ENCODE results near the gene FAS.

Gene FAS

DNA sequence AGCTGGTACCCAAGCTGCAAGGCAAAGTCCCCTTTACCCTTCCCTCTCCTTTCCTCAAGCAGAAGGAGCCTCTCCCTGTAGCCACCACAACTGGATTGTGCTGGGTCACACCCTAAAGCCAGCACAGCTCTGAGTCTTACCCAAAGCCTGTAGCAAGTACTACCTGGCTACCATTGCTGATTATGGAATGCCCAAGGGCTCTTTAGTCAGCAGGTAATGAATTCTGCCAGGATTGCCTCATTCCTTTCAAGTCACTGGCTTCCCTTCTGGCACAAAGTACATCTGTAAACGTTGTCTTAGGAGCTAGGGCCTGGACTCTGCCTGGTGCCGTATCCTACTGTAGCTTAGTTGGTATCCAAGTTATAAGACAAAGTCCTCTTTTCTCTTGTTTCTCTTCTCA, 52.0 kb downstream of the FAS start:
- H3K4me3 ChIP-seq (ENCODE audit: low read depth, low read length): no peak overlapping the region
- DNase-seq (ENCODE audit: low read depth): no peak
- in situ Hi-C loops (cut with HindIII; ENCODE audit: low sequenced_read_pairs): no loop called here
- TF ChIP-seq, protein P1, sequence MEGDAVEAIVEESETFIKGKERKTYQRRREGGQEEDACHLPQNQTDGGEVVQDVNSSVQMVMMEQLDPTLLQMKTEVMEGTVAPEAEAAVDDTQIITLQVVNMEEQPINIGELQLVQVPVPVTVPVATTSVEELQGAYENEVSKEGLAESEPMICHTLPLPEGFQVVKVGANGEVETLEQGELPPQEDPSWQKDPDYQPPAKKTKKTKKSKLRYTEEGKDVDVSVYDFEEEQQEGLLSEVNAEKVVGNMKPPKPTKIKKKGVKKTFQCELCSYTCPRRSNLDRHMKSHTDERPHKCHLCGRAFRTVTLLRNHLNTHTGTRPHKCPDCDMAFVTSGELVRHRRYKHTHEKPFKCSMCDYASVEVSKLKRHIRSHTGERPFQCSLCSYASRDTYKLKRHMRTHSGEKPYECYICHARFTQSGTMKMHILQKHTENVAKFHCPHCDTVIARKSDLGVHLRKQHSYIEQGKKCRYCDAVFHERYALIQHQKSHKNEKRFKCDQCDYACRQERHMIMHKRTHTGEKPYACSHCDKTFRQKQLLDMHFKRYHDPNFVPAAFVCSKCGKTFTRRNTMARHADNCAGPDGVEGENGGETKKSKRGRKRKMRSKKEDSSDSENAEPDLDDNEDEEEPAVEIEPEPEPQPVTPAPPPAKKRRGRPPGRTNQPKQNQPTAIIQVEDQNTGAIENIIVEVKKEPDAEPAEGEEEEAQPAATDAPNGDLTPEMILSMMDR (IDR thresholded peaks at IDR 0.05; ENCODE audit: low read depth, low read length, missing control alignments): no peak

DNA sequence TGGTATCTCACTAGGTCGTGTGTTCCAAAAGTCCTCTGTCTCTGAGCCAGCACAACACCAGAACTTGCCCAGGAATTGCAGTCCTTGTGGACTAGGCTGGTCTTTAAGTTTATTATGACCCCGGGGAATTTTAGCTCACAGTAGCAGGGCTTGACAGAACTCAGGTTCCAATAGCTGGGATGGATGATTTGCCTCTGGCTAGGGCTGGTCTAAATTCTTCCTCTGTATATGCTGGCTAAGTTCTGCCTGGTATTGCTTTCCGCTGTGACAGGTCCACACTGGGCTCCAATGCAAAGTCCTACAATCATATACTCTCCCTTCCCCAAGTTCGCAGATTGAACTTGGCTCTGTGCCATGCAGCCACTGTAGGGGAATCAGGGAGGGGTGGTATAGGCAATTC, 52.5 kb downstream of the FAS start:
- DNase-seq (ENCODE audit: low read depth): no peak
- no peak overlapping the region for H3K4me3 ChIP-seq (ENCODE audit: low read depth, low read length)
- in situ Hi-C loops (cut with HindIII; ENCODE audit: low sequenced_read_pairs): no loop called here
- TF ChIP-seq, protein P1 (IDR thresholded peaks at IDR 0.05; ENCODE audit: low read depth, low read length, missing control alignments): no peak

DNA sequence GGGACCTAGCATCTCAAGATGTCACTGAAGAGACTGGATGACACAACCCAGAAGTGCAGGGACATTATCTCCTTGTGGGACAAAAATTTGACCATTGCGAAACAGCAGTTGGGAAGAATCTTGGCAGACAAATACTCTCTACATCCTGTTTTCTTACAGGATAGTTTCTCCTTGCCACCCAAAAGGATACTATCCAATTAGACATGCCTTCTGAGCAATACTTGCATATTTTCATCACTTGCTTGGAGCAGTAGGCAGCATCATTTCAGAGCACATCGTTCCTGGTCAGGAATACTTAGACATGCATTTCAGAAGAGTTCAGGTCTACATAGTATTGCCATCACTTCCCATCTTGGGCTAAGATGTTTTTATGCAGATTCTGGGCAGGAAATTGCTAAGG, 56.8 kb downstream of the FAS start:
- in situ Hi-C loops (cut with HindIII; ENCODE audit: low sequenced_read_pairs): no loop called here
- DNase-seq (ENCODE audit: low read depth): no peak
- TF ChIP-seq, protein P1 (IDR thresholded peaks at IDR 0.05; ENCODE audit: low read depth, low read length, missing control alignments): no peak
- H3K4me3 ChIP-seq (ENCODE audit: low read depth, low read length): no peak overlapping the region

DNA sequence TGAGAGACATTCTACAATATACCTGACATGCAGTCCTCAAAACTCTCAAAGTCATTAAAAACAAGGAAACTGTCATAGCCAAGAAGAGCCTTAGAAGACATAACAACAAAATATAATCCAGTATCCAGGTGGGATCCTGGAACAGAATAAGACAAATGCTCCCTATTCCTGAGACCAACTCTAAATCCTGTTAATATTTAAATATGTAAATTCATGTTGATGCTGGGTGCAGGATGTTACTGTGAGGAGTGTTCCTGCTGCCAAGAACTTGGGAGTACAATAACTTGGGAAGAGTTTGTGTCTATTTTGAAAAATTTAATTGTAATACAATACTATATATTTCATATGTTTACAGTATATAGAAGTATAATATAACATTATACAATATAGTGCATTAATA, 61.0 kb downstream of the FAS start:
- H3K4me3 ChIP-seq (ENCODE audit: low read depth, low read length): no peak overlapping the region
- no peak for DNase-seq (ENCODE audit: low read depth)
- TF ChIP-seq, protein P1 (IDR thresholded peaks at IDR 0.05; ENCODE audit: low read depth, low read length, missing control alignments): no peak
- in situ Hi-C loops (cut with HindIII; ENCODE audit: low sequenced_read_pairs): no loop called here

DNA sequence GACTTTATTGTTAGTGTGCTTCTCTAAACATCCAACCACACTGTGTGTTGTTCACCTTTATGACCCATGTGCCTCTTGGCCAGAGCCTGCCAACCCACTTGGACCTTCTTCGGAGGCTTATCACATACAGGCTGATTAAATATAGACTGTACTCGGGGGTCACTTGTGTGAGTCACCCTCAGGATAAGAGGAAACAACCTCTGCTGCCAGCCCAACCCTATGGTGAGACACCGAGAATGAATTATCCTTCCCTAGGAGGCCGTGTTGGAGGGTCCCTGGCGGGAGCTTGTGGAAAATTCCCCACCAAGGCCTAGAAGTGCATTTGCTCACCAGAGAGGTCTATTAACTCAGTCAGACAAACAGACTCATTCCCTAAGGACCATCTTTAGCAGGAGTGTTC, 63.0 kb downstream of the FAS start:
- in situ Hi-C loops (cut with HindIII; ENCODE audit: low sequenced_read_pairs): no loop called here
- TF ChIP-seq, protein P1 (IDR thresholded peaks at IDR 0.05; ENCODE audit: low read depth, low read length, missing control alignments): no peak
- no peak overlapping the region for H3K4me3 ChIP-seq (ENCODE audit: low read depth, low read length)
- no peak for DNase-seq (ENCODE audit: low read depth)

DNA sequence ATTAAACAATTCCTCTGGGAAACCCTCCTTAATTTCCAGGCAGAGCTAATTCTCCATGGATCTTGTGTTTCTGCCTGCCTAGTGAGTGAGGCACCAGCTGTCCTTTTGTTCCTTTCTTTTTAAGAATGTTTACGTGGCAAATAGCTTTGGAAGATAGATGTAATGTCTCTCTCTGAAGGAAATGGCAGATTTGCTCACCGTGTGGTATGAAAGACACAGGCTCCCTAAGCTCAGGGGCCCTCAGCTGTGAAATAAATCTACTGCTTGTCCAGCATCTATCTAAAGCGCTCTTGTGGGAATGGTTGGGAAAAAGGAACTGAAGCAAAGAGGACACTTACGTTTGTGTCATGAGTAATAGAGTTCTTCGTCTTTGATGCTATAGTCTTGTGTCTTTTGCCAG, 64.6 kb downstream of the FAS start:
- no peak for DNase-seq (ENCODE audit: low read depth)
- no peak overlapping the region for H3K4me3 ChIP-seq (ENCODE audit: low read depth, low read length)
- TF ChIP-seq, protein P1 (IDR thresholded peaks at IDR 0.05; ENCODE audit: low read depth, low read length, missing control alignments): no peak
- in situ Hi-C loops (cut with HindIII; ENCODE audit: low sequenced_read_pairs): no loop called here

DNA sequence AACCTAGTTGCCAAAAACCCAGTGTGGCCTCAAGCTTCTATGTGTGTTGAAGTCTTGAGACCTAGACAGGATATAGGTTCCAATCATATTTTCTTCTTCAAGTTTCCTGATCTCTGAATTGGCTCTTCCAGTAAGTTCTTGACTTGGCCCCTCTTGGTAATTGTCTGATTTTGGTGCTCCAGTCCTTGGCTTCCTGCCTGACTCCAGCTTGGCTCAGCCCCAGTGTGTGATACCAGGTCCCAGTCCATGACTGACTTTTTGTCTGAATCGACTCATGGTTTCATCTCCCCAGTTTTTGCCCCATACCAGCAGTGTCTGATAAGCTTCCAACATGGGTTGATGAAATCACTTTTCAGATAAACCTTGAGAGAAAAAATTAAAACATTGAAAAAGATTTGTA, 72.3 kb downstream of the FAS start:
- in situ Hi-C loops (cut with HindIII; ENCODE audit: low sequenced_read_pairs): no loop called here

More for the DNA sequence above, 72.3 kb downstream of the FAS start:
- TF ChIP-seq, protein P1 (IDR thresholded peaks at IDR 0.05; ENCODE audit: low read depth, low read length, missing control alignments): no peak
- H3K4me3 ChIP-seq (ENCODE audit: low read depth, low read length): no peak overlapping the region
- DNase-seq (ENCODE audit: low read depth): no peak
